Measurements from ENCODE around the gene MAVS. TPM values are rescaled to one million over a fixed set of nuclear protein-coding genes. Genes with fewer than 3 reads are reported as not detected.
A peak's percentile ranks its signal among the peaks of the same experiment; 100 is the strongest.

The MAVS gene
- total RNA-seq, 1 donor from 2014 or later: 35.2 TPM

DNA sequence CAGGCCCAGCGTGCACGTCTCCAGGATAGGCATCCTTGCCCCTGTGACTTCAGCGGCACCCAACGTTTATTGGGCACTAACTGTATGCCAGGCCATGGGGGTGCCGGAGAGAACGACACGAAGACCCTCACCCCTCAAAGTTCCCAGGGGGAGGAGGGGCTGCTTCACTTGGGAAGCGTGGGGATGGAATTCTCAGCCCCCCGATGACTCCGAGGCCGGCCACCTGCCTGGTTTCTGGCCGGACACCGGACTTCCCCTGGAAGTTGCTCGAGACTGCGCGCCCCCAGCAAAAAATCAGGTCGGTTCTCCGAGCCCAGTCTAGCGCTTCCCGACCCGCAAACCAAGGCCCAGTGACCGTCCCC is 275 bp upstream of the MAVS start:
- Histone ChIP-seq H3K27ac (peak overlapping the region; percentile 93 to 94), H3K4me3 (peak overlapping the region; percentile 89 to 98), H3K36me3 (no peaks in the 10 kb centered on the region), H3K9me3 (no peaks in the 10 kb centered on the region), H3K4me1 (peaks cover 6 to 15% of the 10 kb centered on the region in 2 donors), H3K27me3 (no peaks in the 10 kb centered on the region)
- no peak for DNase-seq (ENCODE audit: low spot score in 2 of 2)
- intact Hi-C loops (cut with DNase I): loop anchor here (1.0 to 5.0 kb wide), 3 partner anchors 26 to 164 kb away; partner anchors contain the start of genes ADAM33, AP5S1 and CENPB
- TF ChIP-seq, protein P1, sequence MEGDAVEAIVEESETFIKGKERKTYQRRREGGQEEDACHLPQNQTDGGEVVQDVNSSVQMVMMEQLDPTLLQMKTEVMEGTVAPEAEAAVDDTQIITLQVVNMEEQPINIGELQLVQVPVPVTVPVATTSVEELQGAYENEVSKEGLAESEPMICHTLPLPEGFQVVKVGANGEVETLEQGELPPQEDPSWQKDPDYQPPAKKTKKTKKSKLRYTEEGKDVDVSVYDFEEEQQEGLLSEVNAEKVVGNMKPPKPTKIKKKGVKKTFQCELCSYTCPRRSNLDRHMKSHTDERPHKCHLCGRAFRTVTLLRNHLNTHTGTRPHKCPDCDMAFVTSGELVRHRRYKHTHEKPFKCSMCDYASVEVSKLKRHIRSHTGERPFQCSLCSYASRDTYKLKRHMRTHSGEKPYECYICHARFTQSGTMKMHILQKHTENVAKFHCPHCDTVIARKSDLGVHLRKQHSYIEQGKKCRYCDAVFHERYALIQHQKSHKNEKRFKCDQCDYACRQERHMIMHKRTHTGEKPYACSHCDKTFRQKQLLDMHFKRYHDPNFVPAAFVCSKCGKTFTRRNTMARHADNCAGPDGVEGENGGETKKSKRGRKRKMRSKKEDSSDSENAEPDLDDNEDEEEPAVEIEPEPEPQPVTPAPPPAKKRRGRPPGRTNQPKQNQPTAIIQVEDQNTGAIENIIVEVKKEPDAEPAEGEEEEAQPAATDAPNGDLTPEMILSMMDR (IDR thresholded peaks at IDR 0.05): no peak

DNA sequence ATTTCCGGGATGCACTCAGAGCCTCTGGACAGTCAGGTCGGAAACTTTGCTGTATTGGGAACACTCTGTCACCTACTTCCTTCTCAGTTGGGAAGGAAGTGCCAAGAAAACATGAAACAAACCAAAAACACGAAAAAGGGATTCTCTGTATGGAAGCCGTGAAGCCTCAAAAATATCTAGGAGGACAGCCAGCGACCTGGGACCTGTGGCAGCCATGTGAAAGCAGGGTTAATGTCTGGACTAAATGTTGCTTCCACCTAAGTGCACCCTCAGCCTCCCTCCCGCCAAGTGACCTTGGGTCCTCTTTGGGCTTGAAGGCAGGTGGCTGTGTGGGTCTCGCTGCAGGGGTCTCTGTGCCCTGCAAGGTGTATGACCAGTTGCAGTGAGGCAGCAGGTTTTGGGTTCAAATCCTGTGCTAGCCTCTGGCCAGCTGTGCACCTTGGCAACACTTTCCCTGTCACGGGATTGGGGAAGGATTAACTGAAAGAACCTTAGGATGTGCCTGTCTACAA is 851 bp downstream of the MAVS start:
- no peak for DNase-seq (ENCODE audit: low spot score in 2 of 2)
- H3K4me3 ChIP-seq: peak overlapping the region; percentile 89 to 98
- peaks cover 6 to 15% of the 10 kb centered on the region in 2 donors for H3K4me1 ChIP-seq
- peak overlapping the region; percentile 93 to 94 for H3K27ac ChIP-seq
- TF ChIP-seq, protein P1 (IDR thresholded peaks at IDR 0.05): no peak
- intact Hi-C loops (cut with DNase I): loop anchor here (2.0 to 5.0 kb wide), 2 partner anchors 61 to 165 kb away; partner anchors contain the start of genes ADAM33 and CENPB
- H3K27me3 ChIP-seq: no peaks in the 10 kb centered on the region
- H3K9me3 ChIP-seq: no peaks in the 10 kb centered on the region
- no peaks in the 10 kb centered on the region for H3K36me3 ChIP-seq

DNA sequence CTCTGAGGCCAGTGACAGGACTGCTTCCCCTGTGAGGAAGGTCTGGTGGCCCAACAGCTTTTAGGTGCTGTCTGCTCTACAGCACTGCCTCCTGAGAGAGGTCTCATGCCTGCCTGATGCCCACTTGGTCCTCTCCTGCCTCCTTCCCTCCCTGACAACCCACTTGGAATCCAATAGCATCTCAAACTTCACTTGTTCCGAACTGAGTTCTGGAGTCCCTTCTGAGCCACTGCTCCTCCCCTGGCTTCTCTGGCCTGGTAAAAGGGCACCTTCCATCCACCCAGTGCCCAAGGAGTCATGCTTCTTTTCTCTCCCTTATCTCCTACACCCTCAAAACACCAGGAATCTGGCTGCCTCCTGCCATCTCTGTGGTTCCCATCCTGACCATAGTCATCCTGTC is 1.9 kb downstream of the MAVS start:
- no peak overlapping the region for H3K27ac ChIP-seq

DNA sequence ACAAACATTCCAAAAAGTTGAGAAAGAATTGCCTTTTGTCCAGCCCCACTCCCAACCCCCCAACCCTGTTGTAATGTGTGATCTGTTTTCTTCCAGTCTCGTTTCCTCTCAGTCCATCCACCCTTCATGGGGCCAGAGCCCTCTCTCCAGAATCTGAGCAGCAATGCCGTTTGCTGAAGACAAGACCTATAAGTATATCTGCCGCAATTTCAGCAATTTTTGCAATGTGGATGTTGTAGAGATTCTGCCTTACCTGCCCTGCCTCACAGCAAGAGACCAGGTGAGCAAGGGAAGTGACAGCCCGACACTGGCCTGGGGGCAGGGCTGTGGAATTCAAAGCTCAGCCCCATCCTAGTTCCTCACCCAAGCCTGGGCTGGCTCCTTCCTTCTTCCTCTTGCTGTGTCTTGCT is 7.8 kb downstream of the MAVS start:
- no peaks in the 10 kb centered on the region for H3K4me1 ChIP-seq
- no peaks in the 10 kb centered on the region for H3K27me3 ChIP-seq
- no peak overlapping the region for H3K4me3 ChIP-seq
- TF ChIP-seq, protein P1 (IDR thresholded peaks at IDR 0.05): no peak
- peaks cover 41 to 46% of the 10 kb centered on the region in 2 donors for H3K36me3 ChIP-seq
- H3K27ac ChIP-seq: no peak overlapping the region
- intact Hi-C loops (cut with DNase I): no loop called here
- H3K9me3 ChIP-seq: no peaks in the 10 kb centered on the region
- DNase-seq (ENCODE audit: low spot score in 2 of 2): no peak

More for the DNA sequence above, 1.9 kb downstream of the MAVS start:
- DNase-seq (ENCODE audit: low spot score in 2 of 2): no peak
- H3K4me1 ChIP-seq: peaks cover 6 to 15% of the 10 kb centered on the region in 2 donors
- H3K4me3 ChIP-seq: no peak overlapping the region
- TF ChIP-seq, protein P1 (IDR thresholded peaks at IDR 0.05): no peak
- intact Hi-C loops (cut with DNase I): loop anchor here (5.0 kb wide), 1 partner anchor 166 kb away; the partner anchor contains the start of gene ADAM33
- no peaks in the 10 kb centered on the region for H3K27me3 ChIP-seq
- no peaks in the 10 kb centered on the region for H3K9me3 ChIP-seq
- H3K36me3 ChIP-seq: no peaks in the 10 kb centered on the region

DNA sequence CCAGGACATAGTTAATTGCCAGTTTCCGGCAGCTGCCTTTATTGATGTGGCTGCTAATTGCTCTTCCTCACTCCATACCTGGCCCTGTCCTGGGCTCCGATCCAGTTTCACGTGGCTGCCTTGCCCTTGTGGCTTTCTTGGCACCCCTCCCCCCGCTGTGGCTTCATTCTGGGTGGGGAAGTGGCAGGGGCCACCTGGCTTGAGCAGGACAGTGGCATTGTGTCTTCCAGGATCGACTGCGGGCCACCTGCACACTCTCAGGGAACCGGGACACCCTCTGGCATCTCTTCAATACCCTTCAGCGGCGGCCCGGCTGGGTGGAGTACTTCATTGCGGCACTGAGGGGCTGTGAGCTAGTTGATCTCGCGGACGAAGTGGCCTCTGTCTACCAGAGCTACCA is 10.8 kb downstream of the MAVS start:
- TF ChIP-seq, protein P1 (IDR thresholded peaks at IDR 0.05): no peak
- H3K36me3 ChIP-seq: peaks cover 66 to 76% of the 10 kb centered on the region in 2 donors
- intact Hi-C loops (cut with DNase I): no loop called here
- H3K4me1 ChIP-seq: no peaks in the 10 kb centered on the region
- H3K4me3 ChIP-seq: no peak overlapping the region
- H3K27me3 ChIP-seq: no peaks in the 10 kb centered on the region
- H3K9me3 ChIP-seq: no peaks in the 10 kb centered on the region
- H3K27ac ChIP-seq: no peak overlapping the region
- no peak for DNase-seq (ENCODE audit: low spot score in 2 of 2)
